GM10248 (cell line): ENCODE results near the gene SPHK1.

Experiments used
- CTCF ChIA-PET: fragments of 300-600 bp; sonication (Branson Sonifier 250); formaldehyde crosslinking; extraction: SDS; loops from one replicate; lab custom pipeline; 2021; ENCODE audit warnings: antibody characterized with exemption; lab: Yijun Ruan, JAX
- POLR2A ChIA-PET: fragments of 350-650 bp; sonication (Branson Sonifier 250); formaldehyde crosslinking; extraction: SDS; loops from one replicate; lab custom pipeline; 2020; ENCODE audit warnings: antibody characterized with exemption; lab: Yijun Ruan, JAX
- DNase-seq: peaks from one replicate; pipeline ENCODE4 v3.0.0; 2012; ENCODE audit errors: extremely low spot score
- CTCF ChIP-seq: IDR thresholded peaks from 2 replicates; pipeline ENCODE4 v1.5.1; 2012; ENCODE audit warnings: mild to moderate bottlenecking, low read depth; ENCODE audit errors: extremely low read depth, missing control alignments, control extremely low read depth

The SPHK1 gene

DNA sequence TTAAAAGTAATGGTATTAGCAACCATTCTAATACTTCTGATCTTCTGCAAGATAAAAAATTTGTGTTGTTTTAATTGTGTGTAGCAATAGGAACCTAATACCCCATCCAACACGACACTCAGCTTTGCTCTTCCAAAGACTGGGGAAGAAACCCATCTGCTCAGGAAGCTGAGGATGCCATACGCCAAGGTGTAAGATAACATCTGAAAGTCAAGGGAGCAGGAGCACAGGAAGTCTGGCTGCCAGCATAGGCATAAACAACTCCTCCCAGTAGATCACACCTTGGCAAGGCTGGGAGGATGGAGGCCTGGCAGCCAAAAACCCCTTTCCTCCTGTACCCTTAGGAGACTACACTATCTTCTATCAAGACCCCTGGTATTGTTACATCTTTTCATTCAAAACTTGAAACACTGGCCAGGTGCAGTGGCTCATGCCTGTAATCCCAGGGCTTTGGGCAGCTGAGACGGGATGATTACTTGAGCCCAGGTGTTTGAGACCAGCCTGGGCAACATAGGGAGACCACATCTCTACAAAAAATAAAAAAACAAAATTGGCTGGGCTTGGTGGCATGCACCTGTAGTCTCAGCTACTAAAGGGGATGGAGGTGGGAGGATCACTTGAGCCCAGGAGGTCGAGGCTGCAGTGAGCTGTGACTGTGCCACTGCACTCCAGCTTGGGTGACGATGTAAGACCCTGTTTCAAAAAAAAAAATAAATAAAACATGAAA lies 5.7 kb upstream of the SPHK1 start:
- no peak for TF ChIP-seq CTCF
- no peak for DNase-seq
- ChIA-PET CTCF (interaction anchor here (1.0 to 2.6 kb wide), 2 partner anchors 8 to 20 kb away, joined by 3 to 10 read pairs; no protein-coding TSS in a partner anchor), POLR2A (interaction anchor here (0.5 kb wide), 1 partner anchor 523 kb away, joined by 3 read pairs; the partner anchor contains the start of gene WBP2)

- no peak for DNase-seq
- POLR2A ChIA-PET: no interaction called here
- TF ChIP-seq CTCF: no peak
- CTCF ChIA-PET: interaction anchor here (1.0 to 2.6 kb wide), 3 partner anchors 8 to 19 kb away, joined by 3 to 10 read pairs (median 5); no protein-coding TSS in a partner anchor
Observed at GRCh38 chr17:76379275-76379641, 5.2 kb upstream of the SPHK1 start.

DNA sequence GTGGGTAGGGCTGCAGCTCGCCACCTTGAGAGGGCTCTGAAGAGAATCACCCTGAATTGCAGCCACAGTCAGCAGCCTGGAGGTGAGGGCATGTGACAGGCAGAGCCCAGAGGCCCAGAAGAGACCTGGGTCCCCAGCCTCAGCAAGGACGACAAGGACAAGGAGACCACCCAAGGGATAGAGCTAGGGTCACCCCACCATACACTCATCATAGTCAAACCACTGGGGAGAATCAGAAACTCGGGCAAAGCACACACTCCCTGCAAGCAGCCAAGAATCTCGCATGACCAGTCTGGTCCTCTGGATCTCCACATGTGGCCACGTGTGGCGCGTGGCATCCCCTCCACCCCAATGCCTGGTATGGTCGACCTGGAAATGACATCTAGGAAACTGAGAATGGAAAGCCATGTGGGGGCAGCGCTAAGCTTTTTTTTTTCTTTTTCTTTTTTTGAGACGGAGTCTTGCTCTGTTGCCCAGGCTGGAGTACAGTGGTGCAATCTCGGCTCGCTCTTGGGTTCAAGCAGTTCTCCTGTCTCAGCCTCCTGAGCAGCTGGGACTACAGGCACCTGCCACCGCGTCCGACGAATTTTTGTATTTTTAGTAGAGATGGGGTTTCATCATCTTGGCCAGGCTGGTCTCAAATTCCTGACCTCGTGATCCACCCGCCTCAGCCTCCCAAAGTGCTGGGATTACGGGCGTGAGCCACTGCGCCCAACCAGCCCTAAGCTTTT lies 4.6 kb upstream of the SPHK1 start:
- no peak for TF ChIP-seq CTCF
- ChIA-PET CTCF (interaction anchor here (1.5 to 2.9 kb wide), 6 partner anchors 11 to 79 kb away, joined by 3 to 21 read pairs (median 5); no protein-coding TSS in a partner anchor), POLR2A (no interaction called here)
- no peak for DNase-seq

GRCh38 chr17:76381633-76382350 lies 2.6 kb upstream of the SPHK1 start:
- POLR2A ChIA-PET: no interaction called here
- no peak for TF ChIP-seq CTCF

DNA sequence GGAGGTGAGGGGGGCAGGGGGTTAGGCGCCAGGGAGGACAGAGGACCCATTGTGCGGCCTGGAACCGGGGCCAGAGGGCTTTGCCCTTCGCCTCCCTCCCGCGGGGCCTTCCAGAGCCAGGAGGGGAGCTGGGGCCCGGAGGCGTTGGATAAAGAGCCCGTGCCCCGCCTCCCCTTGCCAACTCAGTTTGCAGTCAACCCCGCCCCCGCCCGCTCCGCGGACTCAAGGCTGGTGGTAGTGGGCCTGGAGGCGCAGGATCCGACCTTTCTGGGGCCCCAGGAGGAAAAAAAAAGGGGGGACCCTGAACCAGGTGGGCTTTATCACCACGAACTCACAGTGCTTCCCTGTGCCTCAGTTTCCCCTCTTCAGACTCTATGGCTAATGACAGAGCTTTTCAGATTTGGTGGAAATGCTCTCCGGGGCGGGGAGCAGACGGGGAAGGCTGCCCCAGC lies 2.0 kb upstream of the SPHK1 start:
- no peak for DNase-seq
- TF ChIP-seq CTCF: no peak
- ChIA-PET POLR2A (no interaction called here), CTCF (interaction anchor here (1.9 to 5.9 kb wide), 5 partner anchors 12 to 80 kb away, joined by 4 to 59 read pairs (median 6); no protein-coding TSS in a partner anchor)

More at GRCh38 chr17:76381633-76382350, 2.6 kb upstream of the SPHK1 start:
- CTCF ChIA-PET: interaction anchor here (1.1 to 2.9 kb wide), 9 partner anchors 9 to 81 kb away, joined by 3 to 21 read pairs (median 5); partner anchors contain the start of gene PRPSAP1
- DNase-seq: no peak
